SKM-1 treated with dmso at 0.1 percent for 144 hours (cell line): Measurements from ENCODE around the gene CNKSR2.
A peak's percentile ranks its signal among the peaks of the same experiment; 100 is the strongest.
"Not testable (repeated sequence)": the region's sequence is repeated elsewhere in the genome, so short reads cannot be mapped to it uniquely, and the experiment has no call there.

ENCODE experiments used
- DNase-seq: peaks from one replicate; lab custom pipeline; 2025; ENCODE audit not compliant: unreplicated experiment; lab: John Stamatoyannopoulos, UW

The CNKSR2 gene

DNA sequence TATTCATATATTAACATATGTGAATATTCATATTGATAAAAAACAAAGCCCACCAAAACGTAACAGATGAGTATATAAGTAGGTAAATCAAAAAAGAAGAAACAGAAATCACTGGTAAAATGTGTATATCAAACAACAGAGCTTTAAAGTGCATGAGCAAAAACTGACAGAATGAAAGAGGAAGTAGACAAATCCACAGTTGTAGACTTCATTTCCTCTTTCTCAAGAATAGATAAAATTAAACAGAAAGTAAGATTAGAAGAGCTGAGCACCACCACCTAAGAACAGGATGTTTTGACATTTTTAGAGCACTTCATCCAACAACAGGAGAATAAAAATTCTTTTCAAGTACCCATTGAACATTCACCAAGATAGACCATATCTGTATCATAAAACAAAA, 64.6 kb downstream of the CNKSR2 start:
- peak; percentile 66 for DNase-seq

DNA sequence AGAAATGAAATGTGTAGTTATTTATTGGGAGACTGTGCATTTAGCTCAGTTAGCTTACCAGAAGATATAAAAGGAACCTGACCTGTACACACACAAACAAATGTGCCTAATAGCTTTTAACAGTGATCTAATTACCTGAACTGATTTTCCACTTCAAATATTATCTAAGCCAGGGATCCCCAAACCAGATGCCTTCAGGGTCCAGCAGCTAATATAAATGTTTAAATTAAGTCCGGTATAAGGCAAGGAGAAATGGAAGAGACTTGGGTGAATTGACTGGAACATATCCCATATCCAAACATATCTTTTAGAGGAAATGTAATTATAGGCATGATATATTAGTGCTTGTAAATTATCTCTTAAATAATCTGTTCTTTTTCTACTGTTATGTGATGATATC, 66.7 kb downstream of the CNKSR2 start:
- DNase-seq: no peak

DNA sequence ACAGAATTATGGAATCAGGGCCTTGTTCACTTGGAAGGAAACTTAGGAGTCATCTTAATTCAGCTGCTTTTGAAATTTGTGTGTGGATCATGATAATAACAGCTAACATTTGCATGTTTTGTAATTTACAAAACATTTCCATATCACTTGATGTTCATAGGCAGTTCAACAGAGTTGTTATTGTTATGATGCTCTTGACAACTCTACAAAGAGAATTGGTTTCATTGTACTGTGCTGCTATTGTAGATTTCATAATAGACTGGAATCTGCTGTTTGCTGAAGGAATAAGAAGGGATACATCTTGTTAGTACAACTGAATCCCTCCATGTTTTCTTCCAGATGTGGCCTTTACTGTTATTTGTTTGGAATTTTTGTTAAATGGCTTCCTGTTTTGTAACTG, 83.5 kb downstream of the CNKSR2 start:
- no peak for DNase-seq

- no peak for DNase-seq
These were observed 94.9 kb downstream of the CNKSR2 start for GRCh38 chrX:21469071-21469470.

- no peak for DNase-seq
These were observed 102.7 kb downstream of the CNKSR2 start for GRCh38 chrX:21476909-21477308.

DNA sequence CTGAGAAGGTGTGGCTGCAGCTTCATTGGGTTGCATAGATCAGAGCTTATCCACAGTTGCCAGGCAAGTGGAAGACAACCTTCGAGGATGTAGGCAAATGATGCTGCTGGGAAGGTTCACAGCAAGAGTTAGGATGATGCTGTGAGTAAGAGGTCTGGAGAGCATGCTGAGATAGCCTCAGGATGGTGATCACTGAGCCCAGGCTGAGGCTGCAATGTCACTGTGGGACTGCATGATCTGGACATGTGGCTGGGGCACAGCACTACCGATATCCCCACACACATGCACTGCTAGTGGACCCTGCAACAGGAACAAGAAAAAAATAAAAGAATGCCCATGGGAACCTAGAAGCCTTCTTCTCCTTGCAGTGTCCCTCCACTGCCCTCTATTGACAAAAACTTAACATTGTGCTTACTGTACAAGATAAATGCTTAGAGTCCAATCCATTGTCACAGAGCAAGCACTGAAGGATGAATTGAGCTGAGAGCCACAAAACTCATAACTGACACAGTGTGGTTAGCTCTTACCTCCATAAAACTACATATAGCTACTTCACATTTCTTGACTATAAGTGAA, 105.6 kb downstream of the CNKSR2 start:
- DNase-seq: no peak

DNA sequence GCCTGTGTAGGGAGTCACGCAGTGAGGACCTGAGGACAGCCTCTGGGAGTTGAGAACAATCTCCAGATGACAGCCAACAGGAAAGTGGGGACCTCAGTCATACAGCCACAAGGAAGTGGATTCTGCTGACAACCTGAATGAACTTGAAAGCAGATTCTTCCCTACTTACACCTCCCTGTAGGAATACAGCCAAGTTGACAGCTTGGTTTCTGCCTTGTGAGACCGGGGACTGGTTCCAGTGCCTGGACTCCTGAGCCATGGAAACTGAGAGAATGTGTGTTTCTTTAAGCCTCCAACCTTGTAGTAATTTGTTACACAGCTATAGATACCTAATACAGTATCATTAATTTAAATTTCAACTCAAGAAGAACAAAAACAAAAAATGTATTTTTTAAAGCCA, 107.5 kb downstream of the CNKSR2 start:
- DNase-seq: no peak

DNA sequence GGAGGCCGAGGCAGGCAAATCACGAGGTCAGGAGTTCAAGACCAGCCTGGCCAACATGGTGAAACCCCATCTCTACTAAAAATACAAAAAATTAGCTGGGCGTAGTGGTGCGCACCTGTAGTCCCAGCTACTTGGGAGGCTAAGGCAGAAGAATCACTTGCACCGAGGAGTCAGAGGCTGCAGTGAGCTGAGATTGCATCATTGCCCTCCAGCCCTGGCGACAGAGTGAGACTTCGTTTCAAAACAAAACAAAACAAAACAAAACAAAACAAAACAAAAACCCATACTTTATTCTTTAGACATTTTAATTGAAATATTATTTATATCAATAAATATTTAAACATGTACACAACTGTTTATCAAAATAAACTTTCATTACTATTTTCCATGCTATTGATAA, 109.8 kb downstream of the CNKSR2 start:
- DNase-seq: not testable (repeated sequence)

- no peak for DNase-seq
These were observed 113.6 kb downstream of the CNKSR2 start for GRCh38 chrX:21487832-21488231.

GRCh38 chrX:21490341-21490740, 116.1 kb downstream of the CNKSR2 start:
- DNase-seq: no peak

GRCh38 chrX:21493226-21493830, 119.1 kb downstream of the CNKSR2 start:
- no peak for DNase-seq

DNA sequence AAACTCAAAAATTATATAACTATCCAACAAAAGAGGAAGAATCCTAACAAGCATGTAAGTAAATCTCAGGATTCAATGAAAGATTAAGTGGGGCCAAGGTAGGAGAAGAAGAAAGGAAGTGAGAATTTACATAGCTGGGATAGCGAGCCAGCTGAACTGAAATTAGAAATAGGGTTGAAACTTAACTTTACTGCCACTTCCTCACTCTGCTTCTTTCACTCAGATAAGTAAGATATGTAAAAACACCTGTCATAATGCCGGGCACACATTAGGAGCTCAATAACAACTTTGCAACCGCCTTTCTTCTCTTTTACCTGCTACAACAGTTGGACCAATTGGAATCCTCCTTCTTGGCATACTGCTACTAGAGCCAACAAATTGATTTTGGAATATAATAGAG, 129.4 kb downstream of the CNKSR2 start:
- DNase-seq: no peak

- no peak for DNase-seq
These were observed 135.7 kb downstream of the CNKSR2 start for GRCh38 chrX:21509912-21510311.

DNA sequence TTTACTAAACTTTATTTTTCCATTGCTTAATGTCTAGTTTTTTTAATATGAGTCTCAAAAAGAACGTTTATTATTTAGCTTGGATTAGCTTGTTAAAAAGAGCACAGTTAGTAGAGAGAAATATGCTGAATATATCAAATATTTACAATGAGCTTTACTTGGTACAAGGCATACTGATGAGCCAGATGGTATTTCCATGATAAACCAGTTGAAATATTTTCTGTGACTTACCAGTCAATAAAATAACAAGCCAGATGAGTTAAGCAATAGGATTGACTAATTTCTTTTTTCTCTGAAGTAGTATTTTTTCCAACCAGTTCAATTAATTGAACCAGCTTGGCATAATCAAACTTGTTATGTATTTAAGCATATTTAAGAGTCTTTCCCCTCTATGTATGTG, 149.8 kb downstream of the CNKSR2 start:
- DNase-seq: no peak

- no peak for DNase-seq
These were observed 153.9 kb downstream of the CNKSR2 start for GRCh38 chrX:21528076-21528475.

DNA sequence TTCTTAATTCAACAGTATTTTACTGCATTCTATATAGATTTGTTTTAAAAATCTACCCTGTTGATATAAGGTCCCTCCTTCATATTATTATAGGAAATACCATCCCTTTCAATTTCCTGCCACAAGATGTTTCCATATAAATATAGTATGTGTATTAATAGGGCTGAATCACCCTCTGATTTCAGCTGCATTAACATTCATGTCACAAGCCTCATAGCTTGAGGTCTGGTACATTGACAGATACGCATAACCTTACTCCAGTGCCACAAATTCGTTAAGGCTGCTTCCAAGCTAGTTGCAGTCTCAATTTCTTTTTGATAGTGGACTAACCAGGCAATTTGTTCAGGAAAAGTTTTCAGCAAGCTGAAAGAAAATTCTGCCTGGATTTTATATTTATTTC, 155.6 kb downstream of the CNKSR2 start:
- DNase-seq: no peak

DNA sequence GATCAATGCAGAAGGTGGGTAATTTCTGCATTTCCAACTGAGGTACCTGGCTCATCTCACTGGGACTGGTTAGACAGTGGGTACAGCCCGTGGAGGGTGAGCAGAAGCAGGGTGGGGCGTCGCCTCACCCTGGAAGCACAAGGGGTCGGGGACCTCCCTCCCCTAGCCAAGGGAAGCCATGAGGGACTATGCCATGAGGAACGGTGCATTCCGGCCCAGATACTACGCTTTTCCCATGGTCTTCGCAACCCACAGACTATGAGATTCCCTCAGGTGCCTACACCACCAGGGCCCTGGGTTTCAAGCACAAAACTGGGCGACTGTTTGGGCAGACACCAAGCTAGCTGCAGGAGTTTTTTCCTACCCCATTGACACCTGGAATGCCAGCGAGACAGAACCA, 170.4 kb downstream of the CNKSR2 start:
- DNase-seq: not testable (repeated sequence)

DNA sequence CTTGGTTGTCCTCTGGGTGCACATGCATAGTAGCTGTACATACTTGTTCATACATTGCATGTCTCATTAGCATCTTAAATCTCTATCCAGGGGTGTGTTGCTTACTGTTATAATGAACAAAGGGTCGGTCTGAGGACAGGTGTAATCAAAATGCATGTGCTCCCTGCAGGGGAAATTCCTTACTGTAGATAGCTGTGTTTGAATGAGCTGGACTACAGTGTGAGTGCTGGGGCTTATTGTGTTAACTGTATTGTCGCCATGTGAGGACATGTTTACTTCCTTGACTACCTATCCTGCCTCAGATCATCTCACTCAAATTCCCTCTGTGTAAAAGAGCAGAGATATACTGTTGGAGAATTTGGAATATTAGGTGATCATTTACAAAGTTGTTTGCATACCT, 185.2 kb downstream of the CNKSR2 start:
- DNase-seq: no peak

- no peak for DNase-seq
These were observed 190.8 kb downstream of the CNKSR2 start for GRCh38 chrX:21565025-21565424.

DNA sequence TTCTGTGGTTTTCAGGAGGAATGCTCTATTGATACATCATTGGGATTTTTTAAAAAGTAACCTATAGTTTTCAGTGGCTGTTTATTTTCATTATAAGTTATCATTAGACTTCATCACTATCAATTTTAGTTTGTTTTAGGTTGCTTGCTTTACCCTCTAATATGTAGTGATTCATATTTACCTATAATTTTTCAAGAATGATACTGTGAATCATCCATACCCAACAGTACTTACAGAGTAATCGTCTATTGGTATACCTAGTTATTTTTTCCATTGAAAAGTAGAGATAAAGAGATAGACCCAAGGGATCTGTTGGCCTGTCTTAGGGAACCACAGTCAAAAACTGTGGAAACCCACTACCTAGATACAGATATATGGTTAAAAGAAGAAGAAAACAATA, 200.6 kb downstream of the CNKSR2 start:
- no peak for DNase-seq

- DNase-seq: no peak
These were observed 207.3 kb downstream of the CNKSR2 start for GRCh38 chrX:21581479-21581878.

- DNase-seq: no peak
These were observed 211.8 kb downstream of the CNKSR2 start for GRCh38 chrX:21586001-21586400.
